Brain microvascular endothelial cell (primary cell): ENCODE data around the gene LNX2.

Source experiments
- DNase-seq: peaks from one replicate; pipeline ENCODE4 v3.0.0-alpha.2; 2020
- H3K27ac ChIP-seq: fragments of 250-450 bp; sonication (Bioruptor Pico); 2 replicates; pipeline ENCODE4 v1.5.1; 2020; ENCODE audit warnings: mild to moderate bottlenecking, moderate library complexity
- H3K27me3 ChIP-seq: fragments of 250-450 bp; sonication (Bioruptor Pico); replicated peaks from 2 replicates; pipeline ENCODE4 v1.5.1; 2020; ENCODE audit warnings: mild to moderate bottlenecking
- H3K36me3 ChIP-seq: fragments of 250-450 bp; sonication (Bioruptor Pico); replicated peaks from 2 replicates; pipeline ENCODE4 v1.5.1; 2020; ENCODE audit warnings: mild to moderate bottlenecking
- H3K4me3 ChIP-seq: 2 replicates; pipeline ENCODE4 v1.5.1; 2011; ENCODE audit warnings: low read depth, mild to moderate bottlenecking, control low read depth, low read length, moderate library complexity
- in situ Hi-C: cut with HindIII; loops from 2 replicates; pipeline ENCODE4 v1.10.0; 2017; ENCODE audit warnings: low sequenced_read_pairs, low pct_ligation_motif_present
- TF ChIP-seq, protein P1 (sequence below): IDR thresholded peaks from 2 replicates; pipeline ENCODE4 v1.5.1; 2011; ENCODE audit warnings: low read depth, mild to moderate bottlenecking, moderate library complexity, low read length, control low read depth, inconsistent platforms; ENCODE audit errors: missing control alignments

The LNX2 gene

GRCh38 chr13:27636589-27637288 lies 16.4 kb upstream of the LNX2 start:
- TF ChIP-seq, protein P1, sequence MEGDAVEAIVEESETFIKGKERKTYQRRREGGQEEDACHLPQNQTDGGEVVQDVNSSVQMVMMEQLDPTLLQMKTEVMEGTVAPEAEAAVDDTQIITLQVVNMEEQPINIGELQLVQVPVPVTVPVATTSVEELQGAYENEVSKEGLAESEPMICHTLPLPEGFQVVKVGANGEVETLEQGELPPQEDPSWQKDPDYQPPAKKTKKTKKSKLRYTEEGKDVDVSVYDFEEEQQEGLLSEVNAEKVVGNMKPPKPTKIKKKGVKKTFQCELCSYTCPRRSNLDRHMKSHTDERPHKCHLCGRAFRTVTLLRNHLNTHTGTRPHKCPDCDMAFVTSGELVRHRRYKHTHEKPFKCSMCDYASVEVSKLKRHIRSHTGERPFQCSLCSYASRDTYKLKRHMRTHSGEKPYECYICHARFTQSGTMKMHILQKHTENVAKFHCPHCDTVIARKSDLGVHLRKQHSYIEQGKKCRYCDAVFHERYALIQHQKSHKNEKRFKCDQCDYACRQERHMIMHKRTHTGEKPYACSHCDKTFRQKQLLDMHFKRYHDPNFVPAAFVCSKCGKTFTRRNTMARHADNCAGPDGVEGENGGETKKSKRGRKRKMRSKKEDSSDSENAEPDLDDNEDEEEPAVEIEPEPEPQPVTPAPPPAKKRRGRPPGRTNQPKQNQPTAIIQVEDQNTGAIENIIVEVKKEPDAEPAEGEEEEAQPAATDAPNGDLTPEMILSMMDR: no peak
- H3K27ac ChIP-seq: no peak overlapping the region
- H3K4me3 ChIP-seq: no peak overlapping the region
- no peak for DNase-seq
- no peaks in the 10 kb centered on the region for H3K27me3 ChIP-seq
- H3K36me3 ChIP-seq: no peaks in the 10 kb centered on the region
- in situ Hi-C loops: no loop called here

DNA sequence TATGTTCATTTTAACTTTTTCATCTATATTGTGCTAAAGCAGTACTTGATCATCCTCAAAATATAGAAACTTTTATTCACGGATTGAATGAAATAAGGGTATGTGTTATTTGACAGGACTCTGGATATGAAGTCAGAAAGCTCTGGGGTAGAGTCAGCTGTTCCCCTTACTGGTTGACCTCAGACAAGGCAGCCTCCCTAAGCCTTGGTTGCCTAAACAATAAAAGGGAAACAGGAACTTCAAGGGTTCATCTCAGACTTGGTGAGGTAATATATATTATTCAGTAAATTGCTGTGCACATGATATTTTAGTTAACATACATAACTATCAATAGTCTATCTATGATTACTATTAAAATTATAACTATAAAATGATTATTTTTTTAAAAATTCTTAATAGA lies 14.9 kb upstream of the LNX2 start:
- Histone ChIP-seq H3K36me3 (no peaks in the 10 kb centered on the region), H3K27me3 (no peaks in the 10 kb centered on the region), H3K27ac (no peak overlapping the region), H3K4me3 (no peak overlapping the region)
- TF ChIP-seq, protein P1: no peak
- in situ Hi-C loops: no loop called here
- DNase-seq: no peak

- H3K27me3 ChIP-seq: no peaks in the 10 kb centered on the region
- no peaks in the 10 kb centered on the region for H3K36me3 ChIP-seq
- in situ Hi-C loops: no loop called here
- TF ChIP-seq, protein P1: no peak
- no peak for DNase-seq
- no peak overlapping the region for H3K27ac ChIP-seq
- no peak overlapping the region for H3K4me3 ChIP-seq
These were observed 14.5 kb upstream of the LNX2 start for GRCh38 chr13:27634791-27635190.

DNA sequence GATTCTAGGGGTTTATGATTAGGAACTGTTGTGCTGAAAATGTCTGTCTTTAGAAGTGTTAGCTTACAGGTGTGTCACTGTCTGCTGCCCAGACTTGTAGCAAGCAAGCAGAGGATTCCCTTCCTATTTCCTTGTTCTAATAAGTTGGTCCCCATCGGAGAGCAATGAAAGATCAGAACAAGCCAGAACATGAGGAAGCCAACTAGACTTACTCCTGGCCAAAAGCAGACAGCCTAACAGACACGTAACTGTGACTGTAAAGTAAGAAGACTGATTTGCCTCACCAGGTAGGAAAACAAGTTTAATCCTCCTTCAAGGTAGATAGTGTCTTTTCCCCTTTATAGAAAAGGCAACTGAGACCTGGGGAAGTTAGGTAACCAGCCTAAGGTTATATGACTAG lies 13.9 kb upstream of the LNX2 start:
- H3K27me3 ChIP-seq: no peaks in the 10 kb centered on the region
- DNase-seq: no peak
- TF ChIP-seq, protein P1: no peak
- in situ Hi-C loops: no loop called here
- H3K4me3 ChIP-seq: no peak overlapping the region
- H3K27ac ChIP-seq: no peak overlapping the region
- H3K36me3 ChIP-seq: no peaks in the 10 kb centered on the region

- in situ Hi-C loops: no loop called here
- TF ChIP-seq, protein P1: no peak
- Histone ChIP-seq H3K36me3 (no peaks in the 10 kb centered on the region), H3K27ac (no peak overlapping the region), H3K27me3 (no peaks in the 10 kb centered on the region), H3K4me3 (no peak overlapping the region)
- DNase-seq: no peak
These were observed 12.3 kb upstream of the LNX2 start for GRCh38 chr13:27632648-27633047.

GRCh38 chr13:27632214-27632613 lies 11.9 kb upstream of the LNX2 start:
- Histone ChIP-seq H3K27ac (no peak overlapping the region), H3K27me3 (no peaks in the 10 kb centered on the region), H3K4me3 (no peak overlapping the region), H3K36me3 (no peaks in the 10 kb centered on the region)
- DNase-seq: no peak
- in situ Hi-C loops: no loop called here
- TF ChIP-seq, protein P1: no peak
